GM23248 (cell line): ENCODE results near the gene TLL1. TPM values are rescaled to one million over a fixed set of nuclear protein-coding genes. Genes with fewer than 3 reads are reported as not detected.

Experiments used
- DNase-seq: peaks from one replicate; pipeline ENCODE4 v3.0.0-alpha.2; 2015
- H2AFZ ChIP-seq: fragments of 200-600 bp; sonication (generic); 2 replicates; pipeline ENCODE4 v1.6.1; 2016; ENCODE audit warnings: antibody characterized with exemption
- H3F3A ChIP-seq: fragments of 200-600 bp; sonication (generic); 2 replicates; pipeline ENCODE4 v1.6.1; 2016; ENCODE audit warnings: mild to moderate bottlenecking, antibody characterized with exemption, mixed run types; ENCODE audit not compliant: insufficient read depth
- H3K27ac ChIP-seq: fragments of 200-600 bp; sonication (generic); 2 replicates; pipeline ENCODE4 v1.5.1; 2016; ENCODE audit warnings: mild to moderate bottlenecking
- H3K27me3 ChIP-seq: fragments of 200-600 bp; sonication (generic); replicated peaks from 2 replicates; pipeline ENCODE4 v1.6.1; 2016; ENCODE audit warnings: mild to moderate bottlenecking; ENCODE audit not compliant: insufficient read depth
- H3K36me3 ChIP-seq: fragments of 200-600 bp; sonication (generic); 2 replicates; pipeline ENCODE4 v1.6.1; 2016; ENCODE audit warnings: low read depth, mild to moderate bottlenecking
- H3K4me1 ChIP-seq: fragments of 200-600 bp; sonication (generic); 2 replicates; pipeline ENCODE4 v1.6.1; 2016; ENCODE audit warnings: mild to moderate bottlenecking; ENCODE audit not compliant: insufficient read depth
- H3K4me2 ChIP-seq: fragments of 200-600 bp; sonication (generic); one replicate; pipeline ENCODE4 v1.6.1; 2016; ENCODE audit warnings: mild to moderate bottlenecking; ENCODE audit not compliant: unreplicated experiment
- H3K4me3 ChIP-seq: fragments of 200-600 bp; sonication (generic); 2 replicates; pipeline ENCODE4 v1.5.1; 2016; ENCODE audit warnings: mild to moderate bottlenecking
- H3K79me2 ChIP-seq: fragments of 200-600 bp; sonication (generic); 2 replicates; pipeline ENCODE4 v1.6.1; 2016; ENCODE audit warnings: mild to moderate bottlenecking; ENCODE audit not compliant: insufficient read depth
- H3K9ac ChIP-seq: fragments of 200-600 bp; sonication (generic); 2 replicates; pipeline ENCODE4 v1.6.1; 2016; ENCODE audit warnings: mild to moderate bottlenecking
- H3K9me2 ChIP-seq: fragments of 200-600 bp; sonication (generic); 2 replicates; pipeline ENCODE4 v1.6.1; 2016; ENCODE audit warnings: mixed run types, mild to moderate bottlenecking, moderate library complexity; ENCODE audit not compliant: insufficient read depth
- H3K9me3 ChIP-seq: fragments of 200-600 bp; sonication (generic); one replicate; pipeline ENCODE4 v1.6.1; 2017; ENCODE audit warnings: low read depth
- H4K20me1 ChIP-seq: fragments of 200-600 bp; sonication (generic); 2 replicates; pipeline ENCODE4 v1.6.0; 2016; ENCODE audit not compliant: insufficient read depth
- EZH2 ChIP-seq: fragments of 200-600 bp; sonication (generic); IDR thresholded peaks from 2 replicates; pipeline ENCODE4 v1.6.1; 2018; ENCODE audit warnings: antibody characterized with exemption, mild to moderate bottlenecking; ENCODE audit not compliant: insufficient read depth, poor library complexity, severe bottlenecking
- EZH2phosphoT487 ChIP-seq: fragments of 200-600 bp; sonication (generic); IDR thresholded peaks from 2 replicates; pipeline ENCODE4 v1.6.1; 2018; ENCODE audit warnings: antibody characterized with exemption, moderate library complexity, mild to moderate bottlenecking, low read depth; ENCODE audit not compliant: insufficient read depth
- WGBS, 2 experiments: methylation state at CpG; one replicate each; pipeline ENCODE4 v1.1.6; 2015 to 2017; ENCODE audit warnings: low lambda C conversion rate in 2 of 2, low coverage in 1 of 2; ENCODE audit errors: missing lambda C conversion rate in 2 of 2; 5-methylcytosine and 5-hydroxymethylcytosine counted together
- in situ Hi-C: fragments of 300-500 bp; cut with MboI; formaldehyde crosslinking; loops from 2 replicates; pipeline ENCODE4 v1.15.0; 2020
- polyA plus RNA-seq: library from polyadenylated mRNA; unstranded; fragments of >200 nt; fragmentation: Nextera tagmentation; extraction: Ambion mirVana; gene quantifications from 2 replicates; pipeline ENCODE4 v1.2.1, GENCODE V29; 2016
- small RNA-seq: library from RNA; depleted of rRNA; stranded (forward); fragments of <200 nt; gene quantifications from one replicate; pipeline ENCODE3, GENCODE V24; 2014; ENCODE audit warnings: low read depth, low replicate concordance
- total RNA-seq: library from RNA; depleted of rRNA; stranded (reverse); fragments of >200 nt; shearing (Covaris generic); gene quantifications from 2 replicates; pipeline ENCODE4 v1.2.3, GENCODE V29; 2014

Gene TLL1
- total and polyA plus RNA-seq, 2 experiments from 2014 or later: not detected

DNA sequence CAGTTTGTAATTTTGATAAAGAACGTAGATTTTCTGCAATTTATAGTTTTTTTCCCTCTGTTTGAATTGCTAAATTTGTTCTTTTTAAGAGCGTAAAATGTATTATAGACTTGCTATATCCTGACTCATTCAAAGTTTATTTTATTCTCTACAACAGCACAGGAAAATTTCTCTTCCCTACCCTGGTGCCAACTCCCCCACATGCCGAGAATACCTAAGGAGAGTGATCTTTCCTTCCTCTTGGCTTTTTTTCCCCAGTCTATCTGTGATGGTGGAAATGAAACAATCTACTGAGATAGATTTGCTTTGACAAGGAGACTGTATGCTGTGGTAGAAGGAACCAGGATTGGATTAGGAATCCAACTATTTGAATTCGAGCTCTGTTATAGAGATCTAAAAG lies 271.6 kb downstream of the TLL1 start:
- H3K9ac ChIP-seq: no peak overlapping the region
- no peak for DNase-seq
- WGBS, 2 experiments: 18 to 24% methylated on average over 4 of the region's 4 CpGs
- H3K9me2 ChIP-seq: no peaks in the 10 kb centered on the region
- H3K4me2 ChIP-seq: no peak overlapping the region
- H3K36me3 ChIP-seq: no peaks in the 10 kb centered on the region
- H3K27ac ChIP-seq: no peak overlapping the region
- H3K4me1 ChIP-seq: no peaks in the 10 kb centered on the region
- H3K9me3 ChIP-seq: no peaks in the 10 kb centered on the region
- H4K20me1 ChIP-seq: no peaks in the 10 kb centered on the region
- in situ Hi-C loops: no loop called here
- no peak overlapping the region for H2AFZ ChIP-seq
- no peaks in the 10 kb centered on the region for H3F3A ChIP-seq
- no peak for TF ChIP-seq EZH2
- no peak for TF ChIP-seq EZH2phosphoT487
- H3K4me3 ChIP-seq: no peak overlapping the region
- H3K79me2 ChIP-seq: no peaks in the 10 kb centered on the region
- H3K27me3 ChIP-seq: no peaks in the 10 kb centered on the region

DNA sequence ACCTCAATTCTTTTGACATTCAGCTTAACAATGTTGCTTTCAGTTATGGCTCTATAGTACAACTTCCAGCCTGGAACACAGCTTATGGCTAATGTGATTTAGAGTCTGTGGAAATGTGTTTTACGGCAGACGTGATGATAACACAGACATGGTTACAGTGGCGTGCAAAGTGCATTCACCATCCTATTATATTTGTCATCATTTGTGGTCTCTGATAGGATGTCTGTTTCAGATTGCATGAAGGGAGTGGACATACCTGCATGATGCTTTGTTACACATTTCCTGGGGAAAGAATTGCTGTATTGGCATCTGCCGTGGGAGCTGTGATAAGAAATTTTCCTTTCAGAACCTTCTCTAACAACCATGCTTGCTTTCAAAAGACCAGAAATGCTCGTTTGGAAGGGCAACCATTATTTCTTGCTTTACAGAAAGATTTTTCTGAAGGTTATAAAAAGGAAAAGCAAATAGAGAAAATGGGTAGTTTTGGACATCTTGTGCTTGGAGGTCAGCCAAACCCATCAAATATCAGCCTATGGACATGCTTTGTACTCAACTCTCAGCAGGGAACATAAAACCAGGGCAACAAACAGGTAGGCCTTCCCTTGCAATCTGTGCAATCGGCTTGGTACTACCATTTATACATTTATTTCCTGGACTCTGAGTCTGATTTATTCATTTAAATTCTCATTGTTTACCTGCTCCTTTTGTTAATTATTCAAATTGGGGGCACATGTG lies 273.9 kb downstream of the TLL1 start:
- TF ChIP-seq EZH2: no peak
- TF ChIP-seq EZH2phosphoT487: no peak
- Histone ChIP-seq H3K27me3 (no peaks in the 10 kb centered on the region), H4K20me1 (no peaks in the 10 kb centered on the region), H3K9me2 (no peaks in the 10 kb centered on the region), H3F3A (no peaks in the 10 kb centered on the region), H3K36me3 (no peaks in the 10 kb centered on the region), H3K4me3 (no peak overlapping the region), H3K4me2 (no peak overlapping the region), H3K79me2 (no peaks in the 10 kb centered on the region), H3K27ac (no peak overlapping the region), H3K9ac (no peak overlapping the region), H3K4me1 (no peaks in the 10 kb centered on the region), H3K9me3 (no peaks in the 10 kb centered on the region), H2AFZ (no peak overlapping the region)
- in situ Hi-C loops: no loop called here
- 18 to 31% methylated on average over 6 of the region's 6 CpGs for WGBS, 2 experiments
- no peak for DNase-seq

Small RNAs within 50 kb of the gene (small RNA-seq; reads per million reads assigned to genes)
- not detected for gene RNA5SP170
